Stimulated activated CD4-positive, alpha-beta T cell treated with anti-CD3 and anti-CD28 coated beads, Interleukin-12 subunit alpha, Interleukin-12 subunit beta, amount 100 ng/mL, for 24 hours (primary cell): Measurements from ENCODE around the gene WAPL.
"Not testable (repeated sequence)": the region's sequence is repeated elsewhere in the genome, so short reads cannot be mapped to it uniquely, and the experiment has no call there.

ENCODE experiments used
- DNase-seq, 2 experiments: peaks; one replicate each; pipeline ENCODE4 v3.0.0-alpha.2; 2020; ENCODE audit warnings: low read depth in 2 of 2

Gene WAPL

DNA sequence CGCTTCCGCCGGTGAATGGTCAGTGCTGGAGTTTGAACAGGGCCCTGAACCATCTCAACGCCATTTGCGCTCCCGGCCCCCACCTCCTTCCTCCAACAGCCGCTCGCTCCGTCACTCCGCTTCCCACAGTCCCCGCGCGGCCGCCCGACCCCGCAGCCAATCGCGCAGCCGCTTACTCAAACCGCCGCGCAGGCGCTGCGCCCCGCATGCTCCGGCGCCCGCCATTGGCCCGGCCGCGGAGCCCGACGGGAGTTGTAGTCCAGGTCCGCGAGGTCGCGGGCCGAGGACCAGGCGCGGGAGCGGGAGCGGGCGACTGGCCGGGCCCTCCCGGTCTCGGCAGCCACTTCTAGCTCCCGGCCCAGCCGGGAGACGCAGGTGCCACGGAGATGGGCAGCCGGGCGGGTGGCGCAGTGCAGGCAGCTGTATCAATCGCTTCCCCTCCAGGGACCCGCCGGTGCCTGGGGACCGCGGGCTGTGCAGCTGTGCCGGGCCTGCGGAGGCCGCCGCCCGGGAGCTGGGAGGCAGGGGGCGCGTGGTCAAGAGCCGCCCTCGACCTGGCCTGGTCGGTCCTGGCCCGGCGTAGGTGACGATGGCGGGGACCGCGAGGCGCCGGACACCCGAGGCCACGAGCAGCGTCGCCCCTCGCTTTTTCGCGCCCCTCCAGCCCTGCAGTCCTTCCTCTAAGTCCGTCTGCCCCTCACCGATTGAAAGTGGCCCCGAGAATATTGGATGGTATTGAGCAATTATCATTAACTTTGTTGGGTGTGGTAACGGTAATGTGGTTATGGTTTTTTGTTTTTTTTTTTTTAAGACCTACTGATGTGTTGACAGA is at the start of gene WAPL:
Gene WAPL (minus strand): TSS at position 115 of the 832 bp plus-strand sequence. CDS start 3,723 bp downstream, outside the sequence.
- DNase-seq, result peak; percentile 88 to 90

DNA sequence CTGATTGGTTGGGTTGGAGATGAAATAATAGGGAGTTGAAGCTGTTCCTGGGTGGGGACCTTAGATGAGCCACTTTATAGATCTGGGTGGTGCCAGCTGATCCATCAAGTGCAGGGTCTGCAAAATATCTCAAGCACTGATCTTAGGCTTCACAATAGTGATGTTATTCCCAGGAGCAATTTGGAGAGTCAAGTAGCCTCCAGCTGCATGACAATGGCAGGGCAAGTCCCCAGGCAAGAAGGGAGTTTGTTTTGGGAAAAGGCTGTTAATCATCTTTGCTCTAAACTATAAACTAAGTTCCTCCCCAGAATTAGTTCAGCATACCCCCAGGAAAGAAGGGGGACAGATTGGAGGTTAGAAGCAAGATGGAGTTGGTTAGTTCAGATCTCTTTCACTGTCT is 47.7 kb upstream of the WAPL start:
- no peak for DNase-seq

DNA sequence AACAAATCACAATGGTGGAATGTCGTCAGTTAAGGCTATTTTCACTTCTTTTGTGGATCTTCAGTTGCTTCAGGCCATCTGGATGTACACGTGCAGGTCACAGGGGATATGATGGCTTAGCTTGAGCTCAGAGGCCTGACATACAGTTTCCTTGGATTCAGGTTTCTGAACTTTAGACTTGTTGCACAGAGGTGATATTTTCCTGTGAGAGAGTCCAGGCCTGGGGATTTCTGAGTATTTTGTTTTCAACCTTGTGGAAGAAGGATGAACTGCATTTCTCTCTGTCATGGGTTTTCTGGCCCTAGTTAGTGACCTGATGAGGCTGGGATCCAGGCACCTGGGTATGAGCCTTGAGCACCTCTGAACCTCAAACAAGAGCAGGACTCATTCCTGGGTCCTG is 44.9 kb upstream of the WAPL start:
- DNase-seq, result not testable (repeated sequence)

DNA sequence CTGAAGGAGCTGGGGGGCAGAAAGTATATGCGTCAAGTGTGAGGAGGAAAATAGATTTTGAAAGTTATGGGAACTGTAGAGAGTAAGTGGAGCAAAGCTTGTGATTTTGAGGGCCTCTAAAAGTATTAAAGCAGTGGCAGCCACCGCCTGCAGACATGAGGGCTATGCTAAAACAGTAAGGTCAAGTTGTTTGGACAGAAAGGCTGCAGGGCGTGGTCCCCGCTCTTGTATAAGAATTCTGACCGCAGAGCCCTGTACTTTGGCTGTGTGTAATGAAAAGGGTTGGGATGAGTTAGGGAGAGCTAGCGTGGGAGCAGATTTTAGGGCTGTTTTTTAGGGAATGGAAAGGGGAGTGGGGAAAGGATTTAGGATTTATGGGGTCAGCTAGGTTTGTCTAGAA is 41.7 kb upstream of the WAPL start:
- DNase-seq, result not testable (repeated sequence)

- DNase-seq, result not testable (repeated sequence)
These were observed 37.1 kb upstream of the WAPL start for GRCh38 chr10:86558695-86559094.

GRCh38 chr10:86556933-86557649 is 35.5 kb upstream of the WAPL start:
- DNase-seq, result no peak

GRCh38 chr10:86556532-86556931 is 34.9 kb upstream of the WAPL start:
- no peak for DNase-seq

GRCh38 chr10:86553639-86554038 is 32.0 kb upstream of the WAPL start:
- DNase-seq, result no peak

- no peak for DNase-seq
These were observed 31.6 kb upstream of the WAPL start for GRCh38 chr10:86553213-86553612.

GRCh38 chr10:86547296-86547695 is 25.7 kb upstream of the WAPL start:
- DNase-seq, result no peak

DNA sequence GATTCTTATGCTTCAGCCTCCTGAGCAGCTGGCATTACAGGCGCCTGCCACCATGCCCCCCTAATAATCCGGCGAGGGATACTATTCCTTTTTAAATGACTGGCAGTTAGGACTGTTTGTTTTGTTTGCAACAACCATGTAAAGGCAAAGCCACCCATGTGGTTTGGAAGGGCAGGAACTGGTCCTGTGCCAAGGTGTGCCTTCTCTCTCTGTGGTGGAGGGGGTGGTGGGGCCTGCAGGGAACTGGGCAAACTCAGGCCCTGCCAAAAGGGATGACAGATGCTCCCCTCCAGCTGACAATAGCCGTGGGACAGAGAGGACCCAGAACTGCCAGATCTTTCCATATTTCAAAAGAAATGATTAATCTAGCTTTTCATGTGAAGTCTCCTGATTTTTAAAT is 23.5 kb upstream of the WAPL start:
- no peak for DNase-seq

GRCh38 chr10:86540016-86540415 is 18.4 kb upstream of the WAPL start:
- DNase-seq, result no peak

DNA sequence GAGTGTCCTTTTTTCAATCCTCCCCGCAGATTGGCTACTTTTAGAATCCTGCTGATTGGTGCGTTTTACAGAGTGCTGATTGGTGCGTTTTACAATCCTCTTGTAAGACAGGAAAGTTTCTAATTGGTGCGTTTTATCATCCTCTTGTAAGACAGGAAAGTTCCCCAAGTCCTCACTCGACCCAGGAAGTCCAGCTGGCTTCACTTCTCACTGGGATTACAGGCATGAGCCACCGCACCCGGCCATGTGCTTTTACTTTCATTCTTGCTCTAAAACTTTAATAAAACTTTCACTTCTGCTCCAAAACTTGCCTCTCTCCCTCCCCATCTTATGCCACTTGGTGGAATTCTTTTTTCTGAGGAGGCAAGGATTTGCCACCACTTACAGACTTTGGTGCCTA is 17.0 kb upstream of the WAPL start:
- DNase-seq, result no peak

DNA sequence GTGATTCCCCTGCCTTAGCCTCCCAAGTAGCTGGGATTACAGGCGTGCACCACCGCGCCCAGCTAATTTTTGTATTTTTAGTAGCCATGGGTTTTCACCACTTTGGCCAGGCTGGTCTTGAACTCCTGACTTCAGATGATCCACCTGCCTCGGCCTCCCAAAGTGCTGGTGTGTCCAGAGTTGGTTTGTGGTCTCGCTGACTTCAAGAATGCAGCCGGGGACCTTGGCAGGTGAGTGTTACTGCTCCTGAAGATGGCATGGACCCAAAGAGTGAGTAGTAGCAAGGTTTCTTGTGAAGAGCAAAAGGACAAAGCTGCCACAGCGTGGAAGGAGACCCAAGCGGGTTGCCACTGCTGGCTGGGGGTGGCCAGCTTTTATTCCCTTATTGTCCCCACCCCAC is 16.4 kb upstream of the WAPL start:
- not testable (repeated sequence) for DNase-seq

GRCh38 chr10:86536294-86536861 is 14.8 kb upstream of the WAPL start:
- DNase-seq, result peak in 1 of 2 experiments; percentile 15

DNA sequence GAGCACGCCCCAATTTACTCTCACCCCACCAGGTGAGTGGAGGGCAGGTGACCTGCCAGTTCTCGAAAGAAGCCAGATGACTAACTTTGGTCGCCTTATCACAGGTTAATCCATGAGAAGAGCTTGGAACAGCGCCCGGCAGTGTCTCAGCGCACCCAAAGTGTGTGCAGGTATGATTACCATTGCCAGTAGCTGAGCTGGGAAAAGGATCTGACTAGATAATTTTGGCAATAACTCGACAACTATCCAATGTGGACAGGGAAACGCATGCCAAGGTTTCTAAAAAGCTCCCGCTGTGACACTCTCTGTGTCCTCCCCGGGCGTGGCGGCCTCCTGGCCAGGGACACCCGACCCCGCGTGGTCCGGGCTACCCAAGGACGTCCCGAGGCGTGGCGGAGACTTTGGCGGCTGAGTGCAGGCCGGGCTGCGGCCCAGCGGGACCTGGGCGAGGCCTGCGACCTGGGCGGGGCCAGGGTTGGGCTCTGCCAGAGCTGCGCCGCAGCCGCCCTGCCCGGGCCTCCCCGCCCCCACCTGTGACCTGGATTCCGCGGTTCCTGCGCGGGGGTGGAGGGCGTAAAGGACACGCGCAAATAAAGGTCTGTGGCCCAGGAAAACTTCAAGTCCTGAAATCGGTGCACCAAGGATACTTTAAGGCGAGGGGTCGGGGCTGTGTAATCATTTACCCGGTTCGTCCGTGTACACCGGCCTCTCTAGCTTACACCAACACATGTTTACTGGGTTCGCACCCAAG is 13.7 kb upstream of the WAPL start:
- DNase-seq, result peak in 1 of 2 experiments; percentile 11

DNA sequence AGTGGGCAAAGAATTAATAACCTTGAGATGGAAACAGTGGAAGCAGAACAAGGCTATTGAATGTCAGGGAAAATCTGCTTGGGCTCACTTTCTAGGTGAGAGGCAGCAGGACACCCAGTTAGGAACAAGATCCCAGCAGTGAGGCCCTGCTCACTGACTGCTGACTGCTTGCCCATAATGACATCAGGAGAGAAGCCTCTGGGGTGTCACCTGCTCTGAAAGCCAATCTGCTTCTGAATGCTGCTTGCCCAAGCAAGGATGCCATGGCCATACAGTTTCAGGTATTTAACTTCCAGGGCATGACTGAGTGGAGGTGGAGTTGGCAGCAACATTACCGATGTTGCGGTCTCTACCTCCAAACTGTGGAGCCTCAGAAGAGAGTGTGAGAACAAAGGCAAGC is 11.7 kb upstream of the WAPL start:
- no peak for DNase-seq

DNA sequence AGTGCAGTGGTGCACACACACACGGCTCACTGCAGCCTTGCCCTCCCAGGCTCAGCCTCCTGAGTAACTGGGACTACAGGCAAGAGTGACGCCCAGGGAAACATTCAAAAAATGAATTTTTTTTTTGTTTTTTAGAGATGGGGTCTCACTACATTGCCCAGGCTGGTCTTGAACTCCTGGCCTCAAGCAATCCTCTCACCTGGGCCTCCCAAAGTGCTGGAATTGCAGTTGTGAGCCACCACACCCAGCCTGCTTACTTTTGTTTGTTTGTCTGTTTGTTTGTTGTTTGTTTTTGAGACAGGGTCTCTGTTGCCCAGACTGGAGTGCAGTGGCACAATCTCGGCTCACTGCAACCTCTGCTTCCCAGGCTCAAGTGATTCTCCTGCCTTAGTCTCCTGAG is 7.1 kb upstream of the WAPL start:
- not testable (repeated sequence) for DNase-seq

DNA sequence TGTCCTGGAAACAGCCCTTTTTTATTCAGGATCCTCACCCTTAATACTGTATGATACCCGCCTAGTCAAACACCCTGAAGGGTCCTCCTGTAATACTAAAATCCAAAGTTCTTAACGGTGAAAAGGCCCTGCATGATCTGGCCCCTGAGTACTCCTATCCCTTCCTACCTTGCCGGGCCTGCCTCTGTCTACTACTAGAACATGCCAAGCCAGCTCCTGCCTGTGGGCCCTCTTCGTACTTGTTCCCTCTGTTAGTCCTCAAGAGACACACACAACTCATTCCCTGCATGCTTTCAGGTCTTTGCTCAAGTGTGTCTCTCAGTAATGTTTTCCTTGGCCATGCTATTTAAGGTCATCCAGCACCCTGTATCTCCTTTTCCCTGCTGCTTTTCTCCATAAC is 5.0 kb upstream of the WAPL start:
- DNase-seq, result no peak

- DNase-seq, result not testable (repeated sequence)
These were observed 4.1 kb upstream of the WAPL start for GRCh38 chr10:86525713-86526112.

DNA sequence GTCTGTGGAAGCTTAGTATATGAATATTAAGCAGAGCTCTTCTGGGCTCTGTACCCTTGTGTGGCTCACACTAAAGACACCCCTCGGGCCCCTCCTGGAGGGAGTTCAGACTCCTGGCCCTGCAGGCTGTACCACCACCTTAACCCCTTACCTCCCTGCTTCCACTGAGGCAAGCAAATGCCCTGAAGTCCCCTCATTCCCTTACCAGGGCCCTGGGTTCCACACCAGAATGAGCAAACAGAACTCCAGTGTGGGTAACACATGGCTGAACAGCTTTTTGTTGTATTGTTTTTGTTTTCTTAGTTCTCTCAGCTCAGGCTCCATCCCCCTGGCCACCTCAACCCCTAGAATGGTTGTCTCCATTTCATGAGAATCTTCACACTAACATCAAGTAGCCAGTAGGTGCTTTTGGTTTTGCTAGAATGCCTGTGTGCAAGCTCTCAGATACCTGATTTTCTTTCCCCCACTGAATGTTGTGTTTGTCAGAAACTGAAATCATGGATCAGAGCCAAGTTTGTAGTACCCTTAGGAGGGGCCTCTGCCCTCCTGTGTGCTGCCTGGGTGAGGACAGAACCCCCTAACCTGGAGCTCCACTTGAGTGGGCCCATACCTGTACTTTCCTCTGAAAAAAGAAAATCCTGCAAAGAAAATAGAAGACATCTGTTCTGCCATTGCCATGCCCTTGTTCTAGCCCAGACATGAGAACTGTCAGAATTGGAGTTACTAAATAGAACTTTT is 2.8 kb upstream of the WAPL start:
- DNase-seq, result no peak
